ENCODE results near the gene ZNRD2.
"Not testable (repeated sequence)": the region's sequence is repeated elsewhere in the genome, so short reads cannot be mapped to it uniquely, and the experiment has no call there.

DNA sequence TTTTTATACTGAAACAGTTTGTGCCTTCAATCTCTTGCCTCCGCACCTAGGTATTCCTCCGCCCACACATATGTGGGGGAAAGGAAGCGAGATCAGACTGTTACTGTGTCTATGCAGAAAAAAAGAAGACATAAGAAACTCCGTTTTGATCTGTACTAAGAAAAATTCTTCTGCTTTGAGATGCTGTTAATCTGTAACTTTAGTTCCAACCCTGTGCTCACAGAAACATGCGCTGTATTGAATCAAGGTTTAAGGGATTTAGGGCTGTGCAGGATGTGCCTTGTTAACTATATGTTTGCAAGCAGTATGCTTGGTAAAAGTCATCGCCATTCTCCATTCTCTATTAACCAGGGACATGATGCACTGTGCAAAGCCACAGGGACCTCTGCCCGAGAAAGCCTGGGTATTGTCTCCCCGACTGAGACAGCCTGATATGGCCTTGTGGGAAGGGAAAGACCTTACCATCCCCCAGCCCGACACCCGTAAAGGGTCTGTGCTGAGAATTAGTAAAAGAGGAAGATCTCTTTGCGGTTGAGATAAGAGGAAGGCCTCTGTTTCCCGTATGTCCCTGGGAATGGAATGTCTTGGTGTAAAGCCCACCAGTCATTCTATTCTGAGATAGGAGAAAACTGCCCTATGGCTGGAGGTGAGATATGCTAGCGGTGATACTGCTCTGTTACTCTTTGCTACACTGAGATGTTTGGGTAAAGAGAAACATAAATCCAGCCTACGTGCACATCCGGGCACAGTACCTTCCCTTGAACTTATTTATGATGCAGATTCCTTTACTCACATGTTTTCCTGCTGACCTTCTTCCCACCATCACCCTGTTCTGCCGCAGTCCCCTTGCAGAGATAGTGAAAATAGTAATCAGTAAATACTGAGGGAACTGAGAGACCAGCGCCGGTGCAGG is 47.3 kb upstream of the ZNRD2 start:
- not testable (repeated sequence) for TF ChIP-seq CTCF (IDR thresholded peaks at IDR 0.05 in 2 of 3, conservative IDR thresholded peaks at IDR 0.05 in 1 of 3; ENCODE audit: borderline replicate concordance in 1 of 3, insufficient read depth in 1 of 3, low read depth in 2 of 3, low read length in 2 of 3); POLR2AphosphoS5 (IDR thresholded peaks at IDR 0.05; ENCODE audit: low read depth, low read length); JUND (IDR thresholded peaks at IDR 0.05); POLR2A (IDR thresholded peaks at IDR 0.05; ENCODE audit: borderline replicate concordance, extremely low read depth, insufficient read depth, insufficient read length); RAD21 (IDR thresholded peaks at IDR 0.05; ENCODE audit: low read depth); CEBPB (IDR thresholded peaks at IDR 0.05; ENCODE audit: low read depth); EZH2 (IDR thresholded peaks at IDR 0.05); TCF7L2 (IDR thresholded peaks at IDR 0.05; ENCODE audit: borderline replicate concordance, extremely low read depth, insufficient read depth, insufficient read length); SIN3A (IDR thresholded peaks at IDR 0.05; ENCODE audit: low read depth); EZH2phosphoT487 (IDR thresholded peaks at IDR 0.05; ENCODE audit: borderline replicate concordance)
